Caco-2 (cell line): Measurements from ENCODE around the gene SPPL2A. TPM values are rescaled to one million over a fixed set of nuclear protein-coding genes. Genes with fewer than 3 reads are reported as not detected.

Source experiments
- BruUV-seq: library from RNA; stranded (reverse); fragments of 400-500 nt; replicated peaks from 2 replicates; lab custom pipeline; 2021; lab: Mats Ljungman, UMichigan
- CTCF ChIA-PET: fragments of 300-600 bp; sonication (Branson Sonifier 250); formaldehyde crosslinking; loops from one replicate; lab custom pipeline; 2022; ENCODE audit warnings: antibody characterized with exemption; lab: Charles Lee
- POLR2A ChIA-PET: fragments of 300-600 bp; sonication (Branson Sonifier 250); formaldehyde crosslinking; loops from one replicate; lab custom pipeline; 2022; ENCODE audit warnings: antibody characterized with exemption; lab: Charles Lee
- DNase-seq, 2 experiments: peaks; one replicate each; pipeline versions ENCODE4 v3.0.0 to v3.0.0-alpha.2; 2020 to 2022
- H3K27me3 ChIP-seq: replicated peaks from 2 replicates; pipeline ENCODE4 v1.6.0; 2011; ENCODE audit warnings: low read length; ENCODE audit not compliant: control insufficient read depth, insufficient read depth
- H3K36me3 ChIP-seq: 2 replicates; pipeline ENCODE4 v1.5.1; 2011; ENCODE audit warnings: low read length; ENCODE audit not compliant: control insufficient read depth, insufficient read depth
- H3K4me1 ChIP-seq: fragments of 250-450 bp; sonication (Bioruptor Pico); 2 replicates; pipeline ENCODE4 v1.5.1; 2020; ENCODE audit warnings: mild to moderate bottlenecking
- H3K4me3 ChIP-seq: 2 replicates; pipeline ENCODE4 v1.5.1; 2011; ENCODE audit warnings: low read depth, mild to moderate bottlenecking, control low read depth, low read length
- H3K9me3 ChIP-seq: fragments of 250-450 bp; sonication (Bioruptor Pico); 2 replicates; pipeline ENCODE4 v1.5.1; 2020; ENCODE audit warnings: mild to moderate bottlenecking, moderate library complexity
- H3K27ac Mint-ChIP-seq: one replicate; pipeline ENCODE4 v1.8.0; 2022; ENCODE audit warnings: mixed read lengths; ENCODE audit not compliant: unreplicated experiment
- H3K27me3 Mint-ChIP-seq: one replicate; pipeline ENCODE4 v1.8.0; 2022; ENCODE audit warnings: mixed read lengths; ENCODE audit not compliant: insufficient read depth, unreplicated experiment
- H3K36me3 Mint-ChIP-seq: one replicate; pipeline ENCODE4 v1.8.0; 2022; ENCODE audit warnings: mild to moderate bottlenecking, mixed read lengths; ENCODE audit not compliant: insufficient read depth, unreplicated experiment
- H3K4me1 Mint-ChIP-seq: one replicate; pipeline ENCODE4 v1.8.0; 2022; ENCODE audit warnings: low read depth, mixed read lengths; ENCODE audit not compliant: unreplicated experiment
- H3K4me3 Mint-ChIP-seq: one replicate; pipeline ENCODE4 v1.8.0; 2022; ENCODE audit warnings: mild to moderate bottlenecking, moderate library complexity, mixed read lengths; ENCODE audit not compliant: unreplicated experiment
- H3K9me3 Mint-ChIP-seq: one replicate; pipeline ENCODE4 v1.8.0; 2022; ENCODE audit warnings: mixed read lengths; ENCODE audit not compliant: unreplicated experiment
- CTCF ChIP-seq, 2 experiments: fragments of 200-600 bp in 1 of 2; IDR thresholded peaks; 1 replicate in 1 of 2; 2 replicates in 1 of 2; pipeline versions ENCODE4 v1.5.1 to v1.8.0; 2011 to 2022; ENCODE audit warnings: antibody characterized with exemption in 1 of 2, control low read depth in 1 of 2, inconsistent platforms in 1 of 2, low read depth in 1 of 2, low read length in 1 of 2, mild to moderate bottlenecking in 1 of 2, moderate library complexity in 1 of 2; ENCODE audit not compliant: insufficient read depth in 1 of 2, severe bottlenecking in 1 of 2, unreplicated experiment in 1 of 2
- intact Hi-C: fragments of 100-400 bp; cut with micrococcal nuclease; formaldehyde crosslinking; loops from one replicate; pipeline ENCODE4 v1.10.0; 2022; ENCODE audit not compliant: unreplicated experiment
- total RNA-seq: library from RNA; stranded (reverse); gene quantifications from 2 replicates; pipeline ENCODE4 v1.2.3, GENCODE V29; 2022

The SPPL2A gene
- total RNA-seq, 1 experiment from 2014 or later = 131 TPM

GRCh38 chr15:50750227-50750705 lies 15.2 kb downstream of the SPPL2A start:
- ChIA-PET POLR2A (no interaction called here), CTCF (no interaction called here)
- H3K9me3 Mint-ChIP-seq = no peaks in the 10 kb centered on the region
- H3K27me3 Mint-ChIP-seq = no peaks in the 10 kb centered on the region
- Histone ChIP-seq H3K4me1 (peaks cover 8% of the 10 kb centered on the region; the same call in 1 of the 2 replicates), H3K36me3 (no peaks in the 10 kb centered on the region), H3K27me3 (no peaks in the 10 kb centered on the region), H3K4me3 (no peak overlapping the region), H3K9me3 (no peaks in the 10 kb centered on the region)
- H3K36me3 Mint-ChIP-seq = peaks cover 34% of the 10 kb centered on the region
- no peak for DNase-seq
- no peak overlapping the region for H3K27ac Mint-ChIP-seq
- intact Hi-C loops = no loop called here
- TF ChIP-seq CTCF (IDR thresholded peaks at IDR 0.05; ENCODE audit: insufficient read depth in 1 of 2, low read depth in 1 of 2, low read length in 1 of 2, severe bottlenecking in 1 of 2, unreplicated experiment in 1 of 2) = no peak
- no TSS peak for BruUV-seq
- no peak overlapping the region for H3K4me3 Mint-ChIP-seq
- peaks cover 6% of the 10 kb centered on the region for H3K4me1 Mint-ChIP-seq

GRCh38 chr15:50747523-50747922 lies 18.0 kb downstream of the SPPL2A start:
- H3K4me1 Mint-ChIP-seq = no peaks in the 10 kb centered on the region
- no peaks in the 10 kb centered on the region for H3K9me3 Mint-ChIP-seq
- peaks cover 37% of the 10 kb centered on the region for H3K36me3 Mint-ChIP-seq
- ChIA-PET POLR2A (no interaction called here), CTCF (no interaction called here)
- no peaks in the 10 kb centered on the region for H3K9me3 ChIP-seq
- TF ChIP-seq CTCF (IDR thresholded peaks at IDR 0.05; ENCODE audit: insufficient read depth in 1 of 2, low read depth in 1 of 2, low read length in 1 of 2, severe bottlenecking in 1 of 2, unreplicated experiment in 1 of 2) = no peak
- DNase-seq = no peak
- H3K27me3 Mint-ChIP-seq = no peaks in the 10 kb centered on the region
- BruUV-seq = TSS peak; percentile 12
- intact Hi-C loops = no loop called here
- H3K4me3 ChIP-seq = no peak overlapping the region
- H3K36me3 ChIP-seq = no peaks in the 10 kb centered on the region
- H3K27ac Mint-ChIP-seq = no peak overlapping the region
- no peaks in the 10 kb centered on the region; the same call in 1 of the 2 replicates for H3K4me1 ChIP-seq
- no peak overlapping the region for H3K4me3 Mint-ChIP-seq
- H3K27me3 ChIP-seq = no peaks in the 10 kb centered on the region

GRCh38 chr15:50744601-50745000 lies 20.9 kb downstream of the SPPL2A start:
- no peak overlapping the region for H3K4me3 ChIP-seq
- no peaks in the 10 kb centered on the region for H3K9me3 ChIP-seq
- H3K4me3 Mint-ChIP-seq = no peak overlapping the region
- H3K27me3 Mint-ChIP-seq = no peaks in the 10 kb centered on the region
- no peak for DNase-seq
- H3K27me3 ChIP-seq = no peaks in the 10 kb centered on the region
- H3K36me3 Mint-ChIP-seq = peaks cover 45% of the 10 kb centered on the region
- H3K36me3 ChIP-seq = no peaks in the 10 kb centered on the region
- CTCF ChIA-PET = no interaction called here
- intact Hi-C loops = no loop called here
- TF ChIP-seq CTCF (IDR thresholded peaks at IDR 0.05; ENCODE audit: insufficient read depth in 1 of 2, low read depth in 1 of 2, low read length in 1 of 2, severe bottlenecking in 1 of 2, unreplicated experiment in 1 of 2) = no peak
- POLR2A ChIA-PET = no interaction called here
- BruUV-seq = no TSS peak
- no peaks in the 10 kb centered on the region for H3K9me3 Mint-ChIP-seq
- H3K4me1 Mint-ChIP-seq = no peaks in the 10 kb centered on the region
- H3K4me1 ChIP-seq = no peaks in the 10 kb centered on the region; the same call in 1 of the 2 replicates
- no peak overlapping the region for H3K27ac Mint-ChIP-seq
